Epithelial cell of esophagus (primary cell): ENCODE measurements around the gene ABL1.
"Not testable (repeated sequence)": the region's sequence is repeated elsewhere in the genome, so short reads cannot be mapped to it uniquely, and the experiment has no call there.

ENCODE experiments used
- DNase-seq: peaks from one replicate; pipeline ENCODE4 v3.0.0; 2010; ENCODE audit warnings: low read depth
- H3K4me3 ChIP-seq: 2 replicates; pipeline ENCODE4 v1.5.1; 2011; ENCODE audit warnings: mild to moderate bottlenecking, low read length, control low read depth
- TF ChIP-seq, protein P1 (sequence below): IDR thresholded peaks from 2 replicates; pipeline ENCODE4 v1.5.1; 2011; ENCODE audit warnings: low read depth, mild to moderate bottlenecking, low read length, control low read depth, inconsistent platforms; ENCODE audit not compliant: insufficient read depth; ENCODE audit errors: missing control alignments

ABL1 gene

GRCh38 chr9:130908146-130908877, 73.3 kb downstream of the ABL1 start:
- TF ChIP-seq, protein P1, sequence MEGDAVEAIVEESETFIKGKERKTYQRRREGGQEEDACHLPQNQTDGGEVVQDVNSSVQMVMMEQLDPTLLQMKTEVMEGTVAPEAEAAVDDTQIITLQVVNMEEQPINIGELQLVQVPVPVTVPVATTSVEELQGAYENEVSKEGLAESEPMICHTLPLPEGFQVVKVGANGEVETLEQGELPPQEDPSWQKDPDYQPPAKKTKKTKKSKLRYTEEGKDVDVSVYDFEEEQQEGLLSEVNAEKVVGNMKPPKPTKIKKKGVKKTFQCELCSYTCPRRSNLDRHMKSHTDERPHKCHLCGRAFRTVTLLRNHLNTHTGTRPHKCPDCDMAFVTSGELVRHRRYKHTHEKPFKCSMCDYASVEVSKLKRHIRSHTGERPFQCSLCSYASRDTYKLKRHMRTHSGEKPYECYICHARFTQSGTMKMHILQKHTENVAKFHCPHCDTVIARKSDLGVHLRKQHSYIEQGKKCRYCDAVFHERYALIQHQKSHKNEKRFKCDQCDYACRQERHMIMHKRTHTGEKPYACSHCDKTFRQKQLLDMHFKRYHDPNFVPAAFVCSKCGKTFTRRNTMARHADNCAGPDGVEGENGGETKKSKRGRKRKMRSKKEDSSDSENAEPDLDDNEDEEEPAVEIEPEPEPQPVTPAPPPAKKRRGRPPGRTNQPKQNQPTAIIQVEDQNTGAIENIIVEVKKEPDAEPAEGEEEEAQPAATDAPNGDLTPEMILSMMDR: no peak
- peak; percentile 41 for DNase-seq
- no peak overlapping the region for H3K4me3 ChIP-seq

- TF ChIP-seq, protein P1: no peak
- no peak overlapping the region for H3K4me3 ChIP-seq
- DNase-seq: no peak
These were observed 73.9 kb downstream of the ABL1 start for GRCh38 chr9:130908878-130909355.

DNA sequence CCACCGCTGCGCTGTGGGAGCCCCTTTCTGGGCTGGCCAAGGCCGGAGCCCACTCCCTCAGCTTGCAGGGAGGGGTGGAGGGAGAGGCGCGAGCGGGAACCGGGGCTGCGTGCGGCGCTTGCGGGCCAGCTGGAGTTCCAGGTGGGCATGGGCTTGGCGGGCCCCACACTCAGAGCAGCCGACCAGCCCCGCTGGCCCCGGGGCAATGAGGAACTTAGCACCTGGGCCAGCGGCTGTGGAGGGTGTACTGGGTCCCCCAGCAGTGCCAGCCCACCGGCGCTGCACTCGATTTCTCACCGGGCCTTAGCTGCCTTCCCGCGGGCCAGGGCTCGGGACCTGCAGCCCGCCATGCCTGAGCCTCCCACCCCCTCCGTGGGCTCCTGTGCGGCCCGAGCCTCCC, 75.0 kb downstream of the ABL1 start:
- not testable (repeated sequence) for H3K4me3 ChIP-seq, DNase-seq

DNA sequence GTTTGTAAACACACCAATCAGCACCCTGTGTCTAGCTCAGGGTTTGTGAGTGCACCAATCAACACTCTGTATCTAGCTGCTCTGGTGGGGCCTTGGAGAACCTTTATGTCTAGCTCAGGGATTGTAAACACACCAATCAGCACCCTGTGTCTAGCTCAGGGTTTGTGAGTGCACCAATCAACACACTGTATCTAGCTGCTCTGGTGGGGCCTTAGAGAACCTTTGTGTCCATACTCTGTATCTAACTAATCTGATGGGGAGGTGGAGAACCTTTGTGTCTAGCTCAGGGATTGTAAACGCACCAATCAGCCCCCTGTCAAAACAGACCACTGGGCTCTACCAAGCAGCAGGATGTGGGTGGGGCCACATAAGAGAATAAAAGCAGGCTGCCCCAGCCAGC, 75.6 kb downstream of the ABL1 start:
- H3K4me3 ChIP-seq, DNase-seq: not testable (repeated sequence)

GRCh38 chr9:130911254-130912049, 76.4 kb downstream of the ABL1 start:
- DNase-seq: no peak
- TF ChIP-seq, protein P1: no peak
- no peak overlapping the region for H3K4me3 ChIP-seq

- H3K4me3 ChIP-seq: no peak overlapping the region
- TF ChIP-seq, protein P1: no peak
- DNase-seq: peak; percentile 90
These were observed 78.0 kb downstream of the ABL1 start for GRCh38 chr9:130912932-130913598.

DNA sequence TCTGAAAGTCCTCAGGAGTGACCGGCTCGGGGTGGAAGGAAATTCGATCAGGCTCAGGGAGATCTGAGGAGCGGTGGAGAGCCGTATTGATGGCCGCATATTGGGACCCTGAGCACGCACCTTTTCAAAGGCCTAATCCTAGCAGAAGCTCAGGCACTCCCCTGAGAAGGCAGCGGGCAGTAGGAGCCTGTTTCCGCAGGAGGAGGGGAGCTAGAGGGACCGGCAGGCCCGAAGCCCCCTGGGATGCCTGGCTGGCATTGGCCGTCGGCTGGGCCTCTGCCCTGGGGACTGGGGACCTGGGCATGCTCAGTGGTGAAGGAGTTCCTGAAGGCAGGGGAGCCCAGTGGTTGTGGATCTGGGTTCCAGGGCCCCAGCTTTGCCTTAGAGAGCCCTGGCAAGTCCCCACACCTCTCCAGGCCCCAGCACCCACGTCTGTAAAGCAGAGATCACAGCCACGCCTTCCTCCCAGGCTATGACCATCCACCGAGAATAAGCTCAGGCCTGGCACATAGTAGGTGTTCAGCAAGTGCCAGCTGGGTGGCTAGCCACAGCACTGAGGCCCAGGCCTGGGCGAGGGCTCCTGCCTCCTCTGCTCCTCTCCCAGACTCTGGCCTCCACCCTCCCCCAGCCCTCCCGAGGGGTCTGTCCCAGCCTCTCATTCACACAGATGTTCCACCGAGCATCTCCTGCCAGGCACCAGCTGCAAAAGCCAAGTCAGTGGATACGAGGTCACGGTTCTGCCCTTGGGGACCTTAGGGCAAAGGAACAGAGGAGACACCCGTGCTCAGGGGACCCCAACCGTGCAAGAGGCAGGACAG, 78.8 kb downstream of the ABL1 start:
- H3K4me3 ChIP-seq: no peak overlapping the region
- no peak for DNase-seq
- TF ChIP-seq, protein P1: no peak
